Osteoblast (primary cell): ENCODE data around the gene SEM1. TPM values are rescaled to one million over a fixed set of nuclear protein-coding genes. Genes with fewer than 3 reads are reported as not detected.
"Not testable (repeated sequence)": the region's sequence is repeated elsewhere in the genome, so short reads cannot be mapped to it uniquely, and the experiment has no call there.

Source experiments
- DNase-seq: peaks from one replicate; pipeline ENCODE4 v3.0.0; 2011; ENCODE audit warnings: low spot score, mixed read lengths; ENCODE audit not compliant: insufficient read length; ENCODE audit errors: missing footprints
- H2AFZ ChIP-seq: 2 replicates; pipeline ENCODE4 v1.6.0; 2011; ENCODE audit warnings: mild to moderate bottlenecking, low read length
- H3K27ac ChIP-seq: 2 replicates; pipeline ENCODE4 v1.5.1; 2011; ENCODE audit warnings: mild to moderate bottlenecking, low read depth, low read length, moderate library complexity
- H3K27me3 ChIP-seq: 2 replicates; pipeline ENCODE4 v1.6.0; 2012; ENCODE audit warnings: mild to moderate bottlenecking, control low read depth, inconsistent platforms, low read length, moderate library complexity; ENCODE audit not compliant: insufficient read depth
- H3K36me3 ChIP-seq: 2 replicates; pipeline ENCODE4 v1.5.1; 2011; ENCODE audit warnings: mild to moderate bottlenecking, low read length, control low read depth, moderate library complexity; ENCODE audit not compliant: insufficient read depth
- H3K4me1 ChIP-seq: 2 replicates; pipeline ENCODE4 v1.5.1; 2011; ENCODE audit warnings: mild to moderate bottlenecking, low read length, control low read depth, moderate library complexity; ENCODE audit not compliant: insufficient read depth
- H3K4me2 ChIP-seq: 2 replicates; pipeline ENCODE4 v1.6.0; 2011; ENCODE audit warnings: mild to moderate bottlenecking, low read length; ENCODE audit not compliant: insufficient read depth
- H3K4me3 ChIP-seq: fragments of 200-600 bp; sonication (generic); 3 replicates; pipeline ENCODE4 v1.5.1; 2012; ENCODE audit warnings: mild to moderate bottlenecking, low read length, inconsistent platforms; ENCODE audit not compliant: insufficient read depth
- H3K79me2 ChIP-seq: 2 replicates; pipeline ENCODE4 v1.6.0; 2012; ENCODE audit warnings: mild to moderate bottlenecking, low read length, control low read depth, inconsistent platforms; ENCODE audit not compliant: insufficient read depth
- H3K9me3 ChIP-seq: 2 replicates; pipeline ENCODE4 v1.5.1; 2011; ENCODE audit warnings: low read depth, low read length, control low read depth
- H4K20me1 ChIP-seq: 2 replicates; pipeline ENCODE4 v1.6.0; 2012; ENCODE audit warnings: mild to moderate bottlenecking, low read length, control low read depth; ENCODE audit not compliant: insufficient read depth
- total RNA-seq: library from RNA; depleted of rRNA; stranded (reverse); fragments of >200 nt; gene quantifications from 2 replicates; pipeline ENCODE4 v1.2.3, GENCODE V29; 2012
- TF ChIP-seq, protein P1 (sequence below): IDR thresholded peaks from 2 replicates; pipeline ENCODE4 v1.5.1; 2011; ENCODE audit warnings: mild to moderate bottlenecking, low read depth, low read length, moderate library complexity; ENCODE audit errors: extremely low read depth

SEM1 gene
- 16.3 and 21.5 TPM in 2 replicates for total RNA-seq

DNA sequence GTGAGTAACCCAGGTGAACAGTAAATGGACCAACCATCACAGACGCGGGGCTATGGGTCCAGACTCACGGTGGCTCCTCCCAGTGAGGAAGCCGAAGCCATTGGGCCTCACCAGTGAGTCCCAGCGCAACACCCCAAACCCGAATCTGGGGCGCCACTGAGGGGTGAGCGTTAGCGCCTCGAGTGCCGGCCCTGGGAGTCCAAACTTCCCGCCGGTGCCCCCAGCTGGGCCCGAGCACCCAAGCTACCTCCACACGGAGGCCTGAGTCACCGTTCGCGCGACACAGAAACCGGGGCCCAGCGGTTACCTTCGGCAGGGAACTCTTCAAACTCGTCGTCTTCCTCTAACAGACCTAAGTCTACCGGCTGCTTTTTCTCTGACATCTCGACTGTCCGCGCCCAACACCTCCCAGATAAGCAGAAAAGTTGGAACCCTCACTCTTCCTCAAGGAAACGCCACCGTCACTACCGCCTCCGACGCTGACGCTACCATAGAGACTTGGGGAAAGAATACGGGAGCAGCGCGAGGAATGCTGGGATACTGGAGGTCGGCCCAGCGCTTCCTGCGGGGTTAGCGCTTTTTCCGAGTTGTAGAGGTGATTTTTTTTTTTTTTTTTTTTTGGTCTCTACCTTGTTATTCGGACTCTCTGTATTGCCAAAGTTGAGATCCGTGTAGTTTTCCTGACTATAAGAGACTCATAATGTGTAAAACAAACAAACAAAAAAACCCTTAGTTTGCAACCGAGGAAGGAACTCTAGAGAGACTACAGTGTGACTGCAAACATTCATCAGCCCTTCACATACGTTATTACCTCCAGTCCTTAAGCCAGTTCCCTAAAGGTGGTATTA is at the start of gene SEM1:
SEM1 (minus strand) TSS at position 466 of the 848 bp plus-strand sequence; CDS start at position 383, 83 bp downstream.
- Histone ChIP-seq H2AFZ (peak within 1 kb of the TSS; percentile 99), H3K27me3 (no peaks in the 10 kb centered on the region), H3K4me1 (peaks cover 16% of the 10 kb centered on the region), H3K27ac (peak within 1 kb of the TSS; percentile 96), H4K20me1 (peaks cover 17% of the 10 kb centered on the region), H3K79me2 (peaks cover 47% of the 10 kb centered on the region), H3K4me3 (peak within 1 kb of the TSS; percentile 85), H3K4me2 (peak within 1 kb of the TSS; percentile 85), H3K36me3 (no peaks in the 10 kb centered on the region), H3K9me3 (no peaks in the 10 kb centered on the region)
- TF ChIP-seq, protein P1, sequence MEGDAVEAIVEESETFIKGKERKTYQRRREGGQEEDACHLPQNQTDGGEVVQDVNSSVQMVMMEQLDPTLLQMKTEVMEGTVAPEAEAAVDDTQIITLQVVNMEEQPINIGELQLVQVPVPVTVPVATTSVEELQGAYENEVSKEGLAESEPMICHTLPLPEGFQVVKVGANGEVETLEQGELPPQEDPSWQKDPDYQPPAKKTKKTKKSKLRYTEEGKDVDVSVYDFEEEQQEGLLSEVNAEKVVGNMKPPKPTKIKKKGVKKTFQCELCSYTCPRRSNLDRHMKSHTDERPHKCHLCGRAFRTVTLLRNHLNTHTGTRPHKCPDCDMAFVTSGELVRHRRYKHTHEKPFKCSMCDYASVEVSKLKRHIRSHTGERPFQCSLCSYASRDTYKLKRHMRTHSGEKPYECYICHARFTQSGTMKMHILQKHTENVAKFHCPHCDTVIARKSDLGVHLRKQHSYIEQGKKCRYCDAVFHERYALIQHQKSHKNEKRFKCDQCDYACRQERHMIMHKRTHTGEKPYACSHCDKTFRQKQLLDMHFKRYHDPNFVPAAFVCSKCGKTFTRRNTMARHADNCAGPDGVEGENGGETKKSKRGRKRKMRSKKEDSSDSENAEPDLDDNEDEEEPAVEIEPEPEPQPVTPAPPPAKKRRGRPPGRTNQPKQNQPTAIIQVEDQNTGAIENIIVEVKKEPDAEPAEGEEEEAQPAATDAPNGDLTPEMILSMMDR = no peak
- peak; percentile 84 for DNase-seq

DNA sequence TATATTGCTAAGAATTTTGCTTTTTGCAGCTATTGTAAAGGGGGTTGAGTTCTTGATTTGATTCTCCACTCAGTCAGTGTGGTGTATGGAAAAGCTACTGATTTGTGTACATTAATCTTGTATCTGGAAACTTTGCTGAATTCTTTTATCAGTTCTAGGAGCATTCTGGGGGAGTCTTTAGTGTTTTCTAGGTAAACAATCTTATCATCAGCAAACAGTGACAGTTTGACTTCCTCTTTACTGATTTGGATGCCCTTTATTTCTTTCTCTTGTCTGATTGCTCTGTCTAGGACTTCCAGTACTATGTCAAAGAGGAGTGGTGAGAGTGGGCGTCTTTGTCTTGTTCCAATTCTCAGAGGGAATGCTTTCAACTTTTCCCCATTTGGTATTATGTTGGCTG is 48.2 kb upstream of the SEM1 start:
- H2AFZ ChIP-seq, H3K27ac ChIP-seq, H4K20me1 ChIP-seq, H3K4me2 ChIP-seq, H3K36me3 ChIP-seq, H3K27me3 ChIP-seq, DNase-seq, H3K9me3 ChIP-seq, H3K4me3 ChIP-seq, H3K4me1 ChIP-seq, H3K79me2 ChIP-seq: not testable (repeated sequence)

DNA sequence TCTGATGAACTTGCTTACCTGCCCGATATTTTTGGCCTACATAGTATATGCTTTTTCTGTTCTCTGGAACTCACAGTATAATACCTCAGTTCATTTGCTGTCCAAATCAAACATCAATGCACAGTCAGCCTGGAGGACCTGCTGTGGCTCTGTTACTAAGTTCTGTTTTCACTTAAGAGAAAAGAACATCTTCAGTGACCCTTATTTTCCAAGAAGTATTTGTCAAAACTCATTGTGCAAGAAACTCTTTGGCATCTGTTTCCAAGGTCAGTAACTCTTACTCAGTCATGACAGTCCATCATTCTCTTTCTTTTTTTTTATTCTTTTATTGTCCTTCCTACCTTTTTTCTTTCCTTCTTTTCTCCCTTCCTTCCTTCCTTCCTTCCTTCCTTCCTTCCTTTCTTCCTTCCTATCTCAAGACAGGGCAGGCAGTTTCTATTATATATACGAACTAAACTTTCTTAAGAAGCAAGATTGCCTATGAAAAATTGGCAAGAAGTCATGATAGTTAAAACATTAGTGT is 37.8 kb upstream of the SEM1 start:
- Histone ChIP-seq H3K36me3 (no peaks in the 10 kb centered on the region), H2AFZ (no peak overlapping the region)

DNA sequence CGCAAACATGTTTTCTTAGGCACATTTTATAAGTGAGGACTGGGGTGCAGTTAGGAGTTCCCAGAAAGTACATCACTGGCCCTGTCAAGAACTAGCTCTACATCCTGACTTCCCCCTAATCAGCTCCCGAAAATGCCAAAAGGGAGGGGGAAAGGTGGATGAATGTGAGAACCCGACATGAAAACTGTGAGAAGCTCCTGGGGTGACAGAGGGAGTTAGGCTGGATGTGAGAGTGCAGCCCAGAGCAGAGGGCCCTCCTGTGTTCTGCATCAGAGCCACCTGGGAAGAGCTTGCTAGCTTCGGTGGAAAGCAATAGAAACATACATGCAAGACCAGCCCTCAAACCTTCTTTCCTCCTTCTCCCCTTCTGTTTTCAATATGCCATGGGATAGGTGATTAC is 30.5 kb upstream of the SEM1 start:
- no peak overlapping the region for H3K4me3 ChIP-seq
- H3K4me1 ChIP-seq = no peaks in the 10 kb centered on the region
- H3K4me2 ChIP-seq = no peak overlapping the region
- no peak for DNase-seq
- H2AFZ ChIP-seq = no peak overlapping the region
- H3K27ac ChIP-seq = no peak overlapping the region
- no peaks in the 10 kb centered on the region for H3K79me2 ChIP-seq
- H3K27me3 ChIP-seq = peaks cover 4% of the 10 kb centered on the region
- no peaks in the 10 kb centered on the region for H3K36me3 ChIP-seq
- no peaks in the 10 kb centered on the region for H4K20me1 ChIP-seq
- TF ChIP-seq, protein P1 = no peak
- no peaks in the 10 kb centered on the region for H3K9me3 ChIP-seq

More for the DNA sequence above, 37.8 kb upstream of the SEM1 start:
- H3K27ac ChIP-seq = no peak overlapping the region
- H4K20me1 ChIP-seq = no peaks in the 10 kb centered on the region
- no peak for DNase-seq
- H3K9me3 ChIP-seq = no peaks in the 10 kb centered on the region
- H3K4me1 ChIP-seq = no peaks in the 10 kb centered on the region
- H3K79me2 ChIP-seq = no peaks in the 10 kb centered on the region
- TF ChIP-seq, protein P1 = no peak
- H3K4me3 ChIP-seq = no peak overlapping the region
- H3K27me3 ChIP-seq = no peaks in the 10 kb centered on the region
- H3K4me2 ChIP-seq = no peak overlapping the region
